HUES64 (cell line): Measurements from ENCODE around the gene RASGRF2.

Experiments used
- H3K27ac ChIP-seq: 2 replicates; pipeline ENCODE4 v1.7.0; 2013; ENCODE audit warnings: low read depth, low read length, inconsistent platforms
- H3K27me3 ChIP-seq: 2 replicates; pipeline ENCODE4 v1.6.1; 2013; ENCODE audit warnings: mild to moderate bottlenecking, low read length; ENCODE audit not compliant: insufficient read depth
- H3K36me3 ChIP-seq: 2 replicates; pipeline ENCODE4 v1.6.1; 2013; ENCODE audit warnings: mild to moderate bottlenecking, low read length; ENCODE audit not compliant: insufficient read depth
- H3K4me1 ChIP-seq: 2 replicates; pipeline ENCODE4 v1.6.1; 2013; ENCODE audit warnings: mild to moderate bottlenecking, low read length, moderate library complexity; ENCODE audit not compliant: insufficient read depth
- H3K4me3 ChIP-seq: 2 replicates; pipeline ENCODE4 v1.5.1; 2013; ENCODE audit warnings: mild to moderate bottlenecking, low read length, moderate library complexity
- H3K9ac ChIP-seq: 2 replicates; pipeline ENCODE4 v1.6.1; 2013; ENCODE audit warnings: mild to moderate bottlenecking, low read depth, low read length
- H3K9me3 ChIP-seq: 2 replicates; pipeline ENCODE4 v1.6.1; 2013; ENCODE audit warnings: low read depth, low read length; ENCODE audit not compliant: insufficient read depth
- WGBS: fragments of 150-250, 120-280 bp; methylation state at CpG from one replicate; pipeline ENCODE4 v1.1.7; 2013; ENCODE audit warnings: missing lambda C conversion rate; 5-methylcytosine and 5-hydroxymethylcytosine counted together

RASGRF2 gene

GRCh38 chr5:81244451-81244850 is 284.3 kb downstream of the RASGRF2 start:
- Histone ChIP-seq H3K36me3 (0 out of 2 replicates have a peak, but pooled peaks cover 5% of the 10 kb centered on the region), H3K9ac (no peak overlapping the region), H3K27me3 (no peaks in the 10 kb centered on the region), H3K4me1 (peaks cover 48% of the 10 kb centered on the region), H3K4me3 (no peak overlapping the region), H3K27ac (no peak overlapping the region), H3K9me3 (no peaks in the 10 kb centered on the region)
- 83% methylated on average over 4 of the region's 4 CpGs for WGBS

- Histone ChIP-seq H3K27me3 (no peaks in the 10 kb centered on the region), H3K9ac (no peak overlapping the region), H3K27ac (no peak overlapping the region), H3K36me3 (peaks cover 5% of the 10 kb centered on the region; the same call in 1 of the 2 replicates), H3K9me3 (peaks cover 2% of the 10 kb centered on the region; the same call in 1 of the 2 replicates), H3K4me1 (peaks cover 52% of the 10 kb centered on the region), H3K4me3 (no peak overlapping the region)
- 86% methylated on average over 5 of the region's 5 CpGs for WGBS
These were observed 285.7 kb downstream of the RASGRF2 start for GRCh38 chr5:81245871-81246235.

- H3K4me3 ChIP-seq, result no peak overlapping the region
- peaks cover 46% of the 10 kb centered on the region for H3K4me1 ChIP-seq
- peak overlapping the region; percentile 67; the same call in 1 of the 2 replicates for H3K9ac ChIP-seq
- H3K36me3 ChIP-seq, result peaks cover 5% of the 10 kb centered on the region; the same call in 1 of the 2 replicates
- WGBS, result 92% methylated on average over 6 of the region's 6 CpGs
- no peak overlapping the region; the same call in 1 of the 2 replicates for H3K27ac ChIP-seq
- peaks cover 2% of the 10 kb centered on the region; the same call in 1 of the 2 replicates for H3K9me3 ChIP-seq
- H3K27me3 ChIP-seq, result no peaks in the 10 kb centered on the region
These were observed 286.5 kb downstream of the RASGRF2 start for GRCh38 chr5:81246697-81247096.

- H3K9me3 ChIP-seq, result peaks cover 2% of the 10 kb centered on the region; the same call in 1 of the 2 replicates
- no peak overlapping the region for H3K4me3 ChIP-seq
- 88% methylated on average over 3 of the region's 3 CpGs for WGBS
- H3K27me3 ChIP-seq, result no peaks in the 10 kb centered on the region
- peaks cover 46% of the 10 kb centered on the region for H3K4me1 ChIP-seq
- H3K27ac ChIP-seq, result peak overlapping the region; percentile 78
- peak overlapping the region; percentile 67; the same call in 1 of the 2 replicates for H3K9ac ChIP-seq
- H3K36me3 ChIP-seq, result peaks cover 5% of the 10 kb centered on the region; the same call in 1 of the 2 replicates
These were observed 287.3 kb downstream of the RASGRF2 start for GRCh38 chr5:81247441-81247972.

GRCh38 chr5:81249240-81249639 is 289.1 kb downstream of the RASGRF2 start:
- Histone ChIP-seq H3K4me3 (no peak overlapping the region), H3K36me3 (peaks cover 8% of the 10 kb centered on the region; the same call in 1 of the 2 replicates), H3K27me3 (no peaks in the 10 kb centered on the region), H3K9me3 (peaks cover 2% of the 10 kb centered on the region; the same call in 1 of the 2 replicates), H3K9ac (no peak overlapping the region), H3K4me1 (peaks cover 51% of the 10 kb centered on the region), H3K27ac (no peak overlapping the region; the same call in 1 of the 2 replicates)
- 68% methylated on average over 3 of the region's 4 CpGs for WGBS

GRCh38 chr5:81250004-81250403 is 289.8 kb downstream of the RASGRF2 start:
- H3K9me3 ChIP-seq, result peaks cover 2% of the 10 kb centered on the region; the same call in 1 of the 2 replicates
- no peaks in the 10 kb centered on the region for H3K27me3 ChIP-seq
- H3K36me3 ChIP-seq, result peaks cover 7% of the 10 kb centered on the region; the same call in 1 of the 2 replicates
- WGBS, result no CpG with 5 or more reads among the region's 1 CpG
- H3K4me3 ChIP-seq, result no peak overlapping the region
- no peak overlapping the region for H3K9ac ChIP-seq
- H3K27ac ChIP-seq, result no peak overlapping the region
- H3K4me1 ChIP-seq, result peaks cover 52% of the 10 kb centered on the region

GRCh38 chr5:81251922-81252321 is 291.8 kb downstream of the RASGRF2 start:
- Histone ChIP-seq H3K27me3 (no peaks in the 10 kb centered on the region), H3K4me3 (no peak overlapping the region), H3K27ac (no peak overlapping the region), H3K9ac (no peak overlapping the region), H3K36me3 (peaks cover 3% of the 10 kb centered on the region; the same call in 1 of the 2 replicates), H3K9me3 (peaks cover 2% of the 10 kb centered on the region; the same call in 1 of the 2 replicates), H3K4me1 (peaks cover 35% of the 10 kb centered on the region)
- 97% methylated on average over 5 of the region's 5 CpGs for WGBS

- no peak overlapping the region for H3K4me3 ChIP-seq
- peaks cover 26% of the 10 kb centered on the region; the same call in 1 of the 2 replicates for H3K4me1 ChIP-seq
- no peak overlapping the region for H3K9ac ChIP-seq
- no CpG with 5 or more reads among the region's 1 CpG for WGBS
- no peaks in the 10 kb centered on the region for H3K27me3 ChIP-seq
- H3K36me3 ChIP-seq, result peaks cover 3% of the 10 kb centered on the region; the same call in 1 of the 2 replicates
- H3K9me3 ChIP-seq, result peaks cover 2% of the 10 kb centered on the region; the same call in 1 of the 2 replicates
- H3K27ac ChIP-seq, result no peak overlapping the region
These were observed 292.7 kb downstream of the RASGRF2 start for GRCh38 chr5:81252904-81253303.

GRCh38 chr5:81253875-81254274 is 293.7 kb downstream of the RASGRF2 start:
- Histone ChIP-seq H3K9me3 (peaks cover 2% of the 10 kb centered on the region; the same call in 1 of the 2 replicates), H3K36me3 (peaks cover 3% of the 10 kb centered on the region; the same call in 1 of the 2 replicates), H3K27me3 (no peaks in the 10 kb centered on the region), H3K9ac (no peak overlapping the region), H3K4me3 (no peak overlapping the region), H3K4me1 (peaks cover 17% of the 10 kb centered on the region; the same call in 1 of the 2 replicates), H3K27ac (no peak overlapping the region)
- WGBS, result 94% methylated on average over 4 of the region's 4 CpGs

- 95% methylated on average over 21 of the region's 21 CpGs for WGBS
- Histone ChIP-seq H3K9me3 (peaks cover 1% of the 10 kb centered on the region; the same call in 1 of the 2 replicates), H3K36me3 (peaks cover 5% of the 10 kb centered on the region; the same call in 1 of the 2 replicates), H3K4me3 (no peak overlapping the region), H3K9ac (no peak overlapping the region), H3K4me1 (peaks cover 9% of the 10 kb centered on the region; the same call in 1 of the 2 replicates), H3K27me3 (no peaks in the 10 kb centered on the region), H3K27ac (no peak overlapping the region)
These were observed 294.9 kb downstream of the RASGRF2 start for GRCh38 chr5:81254886-81255559.

- Histone ChIP-seq H3K9ac (no peak overlapping the region), H3K27me3 (no peaks in the 10 kb centered on the region), H3K27ac (no peak overlapping the region), H3K4me1 (peaks cover 9% of the 10 kb centered on the region; the same call in 1 of the 2 replicates), H3K4me3 (no peak overlapping the region), H3K36me3 (0 out of 2 replicates have a peak, but pooled peaks cover 5% of the 10 kb centered on the region), H3K9me3 (no peaks in the 10 kb centered on the region)
- 96% methylated on average over 1 of the region's 1 CpG for WGBS
These were observed 296.6 kb downstream of the RASGRF2 start for GRCh38 chr5:81256766-81257165.
